CD4-positive, alpha-beta T cell treated with Interferon alpha-2 for 1 hour (primary cell): ENCODE data around the gene STPG1.

ENCODE experiments used
- DNase-seq, 2 donors: peaks; one replicate each; pipeline ENCODE4 v3.0.0-alpha.2; 2020 to 2022

The STPG1 gene

GRCh38 chr1:24425922-24426321, 12.3 kb upstream of the STPG1 start:
- DNase-seq = no peak

GRCh38 chr1:24425441-24425840, 11.9 kb upstream of the STPG1 start:
- DNase-seq = no peak

- no peak for DNase-seq
Measured at GRCh38 chr1:24424990-24425389, 11.4 kb upstream of the STPG1 start.

- DNase-seq = no peak
Measured at GRCh38 chr1:24424207-24424606, 10.6 kb upstream of the STPG1 start.

- DNase-seq = no peak
Measured at GRCh38 chr1:24421502-24421901, 7.9 kb upstream of the STPG1 start.

DNA sequence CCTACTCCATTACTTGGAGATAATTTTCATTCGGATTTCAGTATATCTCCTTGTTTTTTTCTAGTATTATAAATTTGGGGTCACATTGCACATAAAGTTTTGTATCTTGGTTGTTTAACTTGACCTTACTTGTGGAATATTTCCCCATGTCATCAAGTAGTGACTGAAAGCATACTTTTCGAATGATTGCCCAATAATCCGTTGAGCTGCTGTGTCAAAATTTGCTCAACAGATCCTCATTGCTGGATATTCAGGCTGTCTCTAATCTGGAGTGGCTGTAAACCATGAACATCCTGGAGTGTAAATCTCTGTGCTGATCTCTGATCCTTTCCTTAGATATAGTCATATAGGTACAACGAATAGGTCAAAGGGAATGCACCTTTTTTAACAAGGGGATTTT, 7.0 kb upstream of the STPG1 start:
- no peak for DNase-seq

DNA sequence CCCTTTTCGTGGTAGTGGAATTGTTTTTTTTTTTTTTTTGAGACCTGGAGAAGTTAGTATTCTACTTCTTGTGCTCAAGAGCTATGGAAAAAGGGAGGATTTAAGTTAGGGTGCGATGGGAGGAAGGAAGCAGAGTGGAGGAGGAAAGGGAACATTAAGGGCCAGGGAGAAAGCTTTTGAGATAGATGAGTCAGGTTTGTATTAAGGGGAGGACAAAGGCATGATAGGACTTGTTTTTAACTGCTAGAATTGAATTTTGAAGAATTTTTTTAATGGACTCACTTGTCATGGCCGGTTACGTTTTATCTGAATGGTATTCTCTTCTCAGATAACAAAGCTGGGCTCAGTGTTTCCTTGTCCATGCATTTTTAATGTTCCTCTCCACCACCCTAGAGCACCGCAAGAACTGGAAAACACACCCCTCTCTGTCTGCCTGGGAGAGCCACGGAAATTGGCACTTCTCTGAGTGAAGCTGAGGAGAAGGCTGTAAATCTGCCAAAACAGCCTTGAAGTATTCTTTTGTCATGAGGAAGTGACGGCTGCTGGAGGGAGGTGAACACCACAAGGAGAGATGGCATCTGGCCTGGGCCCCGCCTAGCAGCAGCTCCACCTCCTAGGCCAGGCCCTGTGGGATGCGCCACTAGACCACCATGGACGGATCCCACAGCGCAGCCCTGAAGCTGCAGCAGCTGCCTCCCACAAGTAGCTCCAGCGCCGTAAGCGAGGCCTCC, 5.5 kb upstream of the STPG1 start:
- no peak for DNase-seq

- DNase-seq = no peak
Measured at GRCh38 chr1:24417681-24418080, 4.1 kb upstream of the STPG1 start.

DNA sequence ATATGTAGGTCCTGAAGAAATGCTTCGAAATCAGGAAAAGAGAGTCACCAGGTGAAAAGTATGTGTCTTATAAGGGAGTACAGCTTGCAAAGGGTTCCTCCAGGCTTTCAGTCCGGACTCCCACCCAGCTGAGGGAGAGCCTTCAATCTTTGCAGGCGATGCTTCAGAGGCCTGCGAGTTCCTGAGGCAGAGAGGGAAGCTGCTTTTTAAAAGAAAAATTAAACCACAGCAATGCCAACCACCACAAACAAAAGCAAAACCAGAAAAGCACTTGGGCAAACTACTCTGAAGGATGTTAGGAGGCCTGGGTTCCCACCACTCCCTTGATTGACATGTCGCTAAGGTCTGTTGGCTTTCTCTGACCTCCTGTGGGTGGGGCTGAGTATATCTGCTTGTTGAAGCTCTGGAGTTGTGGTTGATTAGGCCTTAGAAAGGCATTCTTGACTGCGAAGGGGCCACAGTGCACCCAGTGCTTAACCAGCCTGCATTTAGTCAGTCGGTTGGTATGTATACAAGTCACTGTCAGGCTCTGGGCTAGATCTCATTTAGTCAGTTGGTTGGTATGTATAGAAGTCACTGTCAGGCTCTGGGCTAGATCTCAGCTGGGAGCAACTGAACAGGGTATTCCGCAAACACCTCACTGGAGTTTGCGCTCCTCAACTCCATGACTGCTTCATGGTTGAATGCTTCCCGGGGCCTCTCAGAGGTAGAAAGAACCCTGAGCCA, 3.2 kb upstream of the STPG1 start:
- peak; percentile 43 to 73 for DNase-seq

- no peak for DNase-seq
Measured at GRCh38 chr1:24415910-24416665, 2.5 kb upstream of the STPG1 start.

DNA sequence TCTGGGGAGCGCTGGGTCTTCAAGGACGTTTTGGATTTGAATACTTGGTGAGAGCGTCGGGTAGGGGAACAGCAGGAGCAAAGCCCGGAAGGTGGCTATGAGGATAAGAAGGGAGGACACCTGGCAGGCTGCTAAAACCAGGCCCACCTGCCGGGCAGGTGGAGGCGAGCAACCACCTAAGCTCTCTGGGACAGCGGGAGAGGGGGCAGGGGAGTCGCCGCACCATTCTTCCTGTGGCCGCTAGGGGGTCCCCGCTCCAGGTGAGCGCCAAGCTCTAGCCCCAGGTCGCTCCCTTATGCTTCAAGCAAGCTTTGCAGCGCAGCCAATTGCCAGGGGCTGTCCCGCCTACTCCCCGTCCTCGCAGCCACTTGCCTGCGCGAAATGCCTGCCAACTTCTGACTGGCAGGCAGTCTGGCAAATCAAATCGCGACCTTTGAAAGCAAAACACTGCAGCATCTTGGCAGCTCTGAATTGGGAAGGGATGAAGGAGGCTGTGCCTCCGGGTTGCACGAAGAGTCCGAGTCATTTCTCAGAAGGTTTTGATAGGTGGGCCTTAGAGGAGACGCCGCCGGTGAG, 1.8 kb upstream of the STPG1 start, which contains the start of gene NIPAL3:
NIPAL3 (plus strand) TSS at position 469 of the 576 bp plus-strand sequence. CDS start 3,746 bp downstream, outside the sequence.
- DNase-seq = peak; percentile 98 to 99

GRCh38 chr1:24414775-24415333, 1.3 kb upstream of the STPG1 start:
- no peak for DNase-seq

DNA sequence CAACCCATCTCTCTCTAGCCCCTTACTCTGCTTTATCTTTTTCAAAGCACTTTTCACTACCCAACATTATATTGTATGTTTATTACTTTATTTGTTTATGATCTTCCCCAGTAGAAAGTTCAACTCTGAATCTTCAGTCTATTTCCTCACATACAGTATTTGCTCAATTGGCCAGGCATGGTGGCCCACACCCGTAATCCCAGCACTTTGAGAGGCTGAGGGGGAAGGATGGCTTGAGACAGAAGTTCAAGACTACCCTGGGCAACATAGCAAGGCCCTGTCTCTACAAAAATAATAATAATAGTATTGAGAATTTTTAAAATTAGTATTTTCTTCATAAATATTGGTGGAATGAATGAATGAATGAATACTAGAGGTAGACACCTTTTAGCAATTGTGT, 1.2 kb downstream of the STPG1 start:
- DNase-seq = no peak

GRCh38 chr1:24411963-24412362, 1.6 kb downstream of the STPG1 start:
- no peak for DNase-seq

DNA sequence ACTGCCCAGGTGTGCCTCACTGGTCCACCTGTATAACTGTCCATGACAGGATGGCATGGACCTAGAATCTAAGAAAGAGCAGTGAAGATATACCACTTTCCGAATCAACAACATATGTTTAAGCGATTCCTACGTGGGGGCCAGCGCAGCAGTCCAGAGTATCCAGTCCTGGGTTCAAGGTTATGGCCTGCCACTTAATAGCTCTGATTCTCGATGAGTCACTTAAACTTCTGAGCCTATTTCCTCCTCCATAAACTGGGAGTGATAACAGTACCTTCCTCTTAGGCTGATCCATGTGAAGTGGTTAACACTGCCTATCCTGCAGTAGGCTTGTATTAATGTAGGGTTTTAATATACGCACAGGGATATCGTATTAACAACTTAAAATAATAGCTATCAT, 2.8 kb downstream of the STPG1 start:
- DNase-seq = no peak

DNA sequence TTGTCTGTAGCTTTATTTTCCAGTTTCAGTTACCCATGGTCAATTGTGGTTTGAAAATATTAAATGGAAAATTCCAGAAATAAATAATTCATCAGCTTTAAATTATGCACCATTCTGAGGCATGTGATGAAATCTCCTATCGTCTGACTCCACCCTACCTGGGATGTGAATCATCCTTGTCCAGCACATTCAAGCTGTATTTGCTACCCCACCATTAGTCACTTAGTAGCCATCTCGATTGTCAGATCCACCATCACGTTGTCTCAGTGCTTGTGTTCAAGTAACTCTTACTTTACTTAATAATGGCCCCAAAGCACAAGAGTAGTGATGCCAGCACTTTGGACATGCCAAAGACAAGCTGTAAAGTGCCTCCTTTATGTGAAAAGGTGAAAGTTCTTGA, 4.0 kb downstream of the STPG1 start:
- DNase-seq = no peak

GRCh38 chr1:24406788-24407187, 6.8 kb downstream of the STPG1 start:
- no peak for DNase-seq

DNA sequence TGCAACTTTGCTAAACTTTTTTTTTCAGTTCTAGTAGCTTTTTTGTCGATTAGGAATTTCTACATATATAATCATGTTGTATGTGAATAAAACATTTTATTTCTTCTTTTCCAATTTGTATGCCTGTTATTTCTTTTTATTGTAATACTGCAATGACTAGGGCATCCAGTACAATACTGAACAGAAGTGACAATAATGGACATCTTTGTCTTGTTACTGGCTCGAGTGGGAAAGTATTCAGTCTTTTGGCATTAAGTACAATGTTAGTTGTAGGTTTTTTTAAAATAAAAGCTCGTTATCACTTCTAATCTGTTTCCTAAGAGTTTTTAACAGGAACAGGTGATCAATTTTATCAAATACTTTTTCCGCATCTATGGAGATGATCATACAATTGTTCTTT, 9.8 kb downstream of the STPG1 start:
- DNase-seq = no peak

GRCh38 chr1:24400065-24400464, 13.5 kb downstream of the STPG1 start:
- no peak for DNase-seq

DNA sequence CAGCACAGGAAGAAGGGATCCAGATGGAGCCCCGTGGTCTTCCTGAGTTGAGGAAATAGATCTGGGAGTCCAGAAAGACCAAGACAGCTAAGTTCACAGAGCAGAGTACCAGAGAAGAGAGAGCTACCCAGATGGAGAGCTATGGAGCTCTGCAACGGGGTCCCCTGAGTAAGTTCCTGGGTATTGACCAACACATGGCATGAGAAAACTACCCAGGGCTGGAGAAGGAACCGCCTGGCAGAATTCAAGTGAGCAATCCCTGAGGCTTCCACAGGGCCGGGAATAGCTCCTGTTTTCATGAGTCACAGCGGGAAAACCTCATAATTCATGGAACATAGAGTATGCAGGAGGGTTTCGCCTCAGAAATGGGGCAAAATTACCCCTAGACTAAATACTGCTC, 19.7 kb downstream of the STPG1 start:
- DNase-seq = no peak

DNA sequence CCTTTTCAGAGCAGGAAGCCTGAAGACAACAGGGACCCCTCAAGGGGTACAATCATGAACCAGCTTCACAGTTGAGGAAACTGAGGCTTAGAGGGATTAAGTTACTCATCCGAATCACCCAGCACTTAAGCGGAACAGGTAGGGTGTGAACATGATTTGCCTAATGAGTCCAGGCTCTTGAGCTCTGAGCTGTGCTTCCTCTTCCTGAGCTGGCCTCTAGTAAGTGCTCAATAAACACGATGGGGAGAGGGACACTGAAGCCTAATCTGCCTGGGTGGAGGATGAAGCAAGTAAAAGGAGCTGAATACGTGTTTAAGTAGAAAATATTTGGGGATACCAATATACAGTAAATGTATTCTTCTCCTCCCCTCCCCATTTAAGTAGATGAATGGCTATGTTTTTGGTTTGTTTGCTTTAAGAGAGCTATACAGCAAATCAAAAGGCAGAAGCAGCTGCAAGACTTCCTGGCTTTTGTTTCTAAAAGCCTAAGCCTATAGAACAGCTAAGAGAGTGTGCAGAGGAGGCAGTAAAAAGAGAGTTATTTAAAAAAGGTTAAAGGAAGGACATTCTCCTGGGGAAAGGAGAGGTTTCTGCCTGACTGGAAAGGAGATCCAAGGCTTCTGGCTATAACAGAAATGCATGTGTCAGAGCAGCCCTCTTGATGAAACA, 20.5 kb downstream of the STPG1 start:
- no peak for DNase-seq

GRCh38 chr1:24392604-24392946, 21.0 kb downstream of the STPG1 start:
- no peak for DNase-seq
